GM12878 (cell line): Measurements from ENCODE around the gene ZBTB7B. TPM values are rescaled to one million over a fixed set of nuclear protein-coding genes. Genes with fewer than 3 reads are reported as not detected.

Experiments
- ATAC-seq: fragments of 200-7000 bp; cut with Tn5 transposase; 3 replicates; pipeline ENCODE4 v1.9.1; 2020; ENCODE audit warnings: mild to moderate bottlenecking, moderate library complexity
- BruUV-seq: library from RNA; stranded (reverse); fragments of 400-500 nt; replicated peaks from 2 replicates; lab custom pipeline; 2021; lab: Mats Ljungman, UMichigan
- CTCF ChIA-PET: fragments of 300-600 bp; sonication (Branson Sonifier 250); formaldehyde crosslinking; extraction: SDS; loops from one replicate; lab custom pipeline; 2021; ENCODE audit warnings: inconsistent platforms; lab: Yijun Ruan, JAX
- POLR2A ChIA-PET: fragments of 350-600 bp; formaldehyde crosslinking; extraction: SDS; loops from one replicate; lab custom pipeline; 2021; ENCODE audit warnings: inconsistent platforms; lab: Charles Lee
- RAD21 ChIA-PET: fragments of 300-600 bp; sonication (Branson Sonifier 250); formaldehyde crosslinking; loops from one replicate; lab custom pipeline; 2023; ENCODE audit warnings: antibody characterized with exemption; ENCODE audit not compliant: unreplicated experiment; lab: Charles Lee
- SMC1A ChIA-PET: fragments of 300-600 bp; sonication (Branson Sonifier 250); formaldehyde crosslinking; loops from one replicate; lab custom pipeline; 2023; ENCODE audit not compliant: unreplicated experiment, uncharacterized antibody; lab: Charles Lee
- DNase-seq: peaks from one replicate; pipeline ENCODE4 v3.0.0-alpha.2; 2011; ENCODE audit warnings: low read depth, low spot score
- FAIRE-seq: peaks from 3 replicates; lab custom pipeline; 2011; peaks lifted over from hg19 to GRCh38; lab: Jason Lieb, UNC
- H2AFZ ChIP-seq: 2 replicates; pipeline ENCODE4 v1.6.0; 2011; ENCODE audit warnings: low read depth, low read length, control low read depth; ENCODE audit not compliant: control insufficient read depth
- H3K27ac ChIP-seq: 2 replicates; pipeline ENCODE4 v1.5.1; 2011; ENCODE audit warnings: control low read depth; ENCODE audit not compliant: control insufficient read depth, insufficient read depth
- H3K27me3 ChIP-seq, 2 experiments: replicated peaks in 1 of 2; 2 replicates each; pipeline versions ENCODE4 v1.6.0 to v1.6.1; 2011; ENCODE audit warnings: low read length in 1 of 2; ENCODE audit not compliant: control insufficient read depth in 2 of 2, insufficient read depth in 2 of 2
- H3K36me3 ChIP-seq, 2 experiments: 2 replicates each; pipeline ENCODE4 v1.5.1; 2011; ENCODE audit warnings: low read length in 1 of 2; ENCODE audit not compliant: control insufficient read depth in 2 of 2, insufficient read depth in 2 of 2
- H3K4me1 ChIP-seq: 2 replicates; pipeline ENCODE4 v1.6.1; 2011; ENCODE audit warnings: mild to moderate bottlenecking, low read length, moderate library complexity, mixed read lengths; ENCODE audit not compliant: control insufficient read depth, insufficient read depth
- H3K4me2 ChIP-seq: 2 replicates; pipeline ENCODE4 v1.6.0; 2011; ENCODE audit warnings: control low read depth; ENCODE audit not compliant: control insufficient read depth, insufficient read depth
- H3K4me3 ChIP-seq: fragments of 200-600 bp; sonication (generic); 2 replicates; pipeline ENCODE4 v1.5.1; 2016
- H3K79me2 ChIP-seq: 2 replicates; pipeline ENCODE4 v1.6.0; 2011; ENCODE audit warnings: low read length; ENCODE audit not compliant: control insufficient read depth, insufficient read depth
- H3K9ac ChIP-seq: 2 replicates; pipeline ENCODE4 v1.8.0; 2011; ENCODE audit warnings: low read length, control low read depth, mixed read lengths; ENCODE audit not compliant: control insufficient read depth, insufficient read depth
- H3K9me3 ChIP-seq: replicated peaks from 3 replicates; pipeline ENCODE4 v1.5.1; 2011; ENCODE audit warnings: mild to moderate bottlenecking, low read length; ENCODE audit not compliant: control insufficient read depth, insufficient read depth
- H4K20me1 ChIP-seq: 2 replicates; pipeline ENCODE4 v1.6.0; 2011; ENCODE audit not compliant: control insufficient read depth, insufficient read depth
- BHLHE40 ChIP-seq, 2 experiments: fragments of 450-650 bp in 1 of 2; IDR thresholded peaks; 2 replicates each; pipeline ENCODE4 v1.6.1; 2011 to 2017; ENCODE audit warnings: low read depth in 2 of 2, borderline replicate concordance in 1 of 2, improper control_type of control experiment in 1 of 2, low read length in 1 of 2, mild to moderate bottlenecking in 1 of 2
- EED ChIP-seq: sonication (generic); IDR thresholded peaks from 2 replicates; pipeline ENCODE4 v1.6.1; 2016; ENCODE audit warnings: antibody characterized with exemption, low read depth
- IRF4 ChIP-seq: IDR thresholded peaks from 2 replicates; pipeline ENCODE4 v1.6.1; 2011; ENCODE audit warnings: low read depth, low read length
- JUNB ChIP-seq: IDR thresholded peaks from 2 replicates; pipeline ENCODE4 v1.6.1; 2016; ENCODE audit warnings: antibody characterized with exemption, mild to moderate bottlenecking
- KAT2A ChIP-seq: conservative IDR thresholded peaks from 2 replicates; pipeline ENCODE4 v1.6.1; 2011; ENCODE audit warnings: low read depth, low read length; ENCODE audit not compliant: control insufficient read depth
- MYC ChIP-seq: IDR thresholded peaks from 2 replicates; pipeline ENCODE4 v1.6.1; 2011; ENCODE audit warnings: mild to moderate bottlenecking, low read length, moderate library complexity, inconsistent platforms; ENCODE audit not compliant: insufficient read depth, insufficient replicate concordance, insufficient read length, severe bottlenecking
- ZNF622 ChIP-seq: fragments of 450-650 bp; IDR thresholded peaks from 2 replicates; pipeline ENCODE4 v1.6.1; 2017; ENCODE audit warnings: mild to moderate bottlenecking, inconsistent platforms
- WGBS: methylation state at CpG from one replicate; pipeline ENCODE4 v1.1.6; 2016; ENCODE audit warnings: low lambda C conversion rate; ENCODE audit not compliant: insufficient replicate concordance, insufficient coverage; ENCODE audit errors: missing lambda C conversion rate; 5-methylcytosine and 5-hydroxymethylcytosine counted together
- in situ Hi-C: fragments of 300-500 bp; cut with MboI; formaldehyde crosslinking; loops from 9 replicates; pipeline ENCODE4 v1.14.3; 2018; ENCODE audit warnings: mixed read lengths
- intact Hi-C: fragments of 100-400 bp; cut with micrococcal nuclease; formaldehyde crosslinking; loops from one replicate; pipeline ENCODE4 v1.14.2; 2022; ENCODE audit not compliant: unreplicated experiment
- polyA plus RNA-seq, 11 experiments: library from polyadenylated mRNA; depleted of rRNA in 4 of 11; unstranded in 6 of 11; stranded (reverse) in 5 of 11; fragments of >200 nt; fragmentation: Nextera tagmentation in 4 of 11; fragmentation: Illumina TruSeq in 1 of 11; extraction: Ambion mirVana in 4 of 11; extraction: Trizol in 1 of 11; gene quantifications; 1 replicate in 1 of 11; 2 replicates in 10 of 11; pipeline versions ENCODE4 v1.2.1 to v1.2.3, GENCODE V29; 2011 to 2016; ENCODE audit warnings: inconsistent platforms in 2 of 11, missing spikeins in 2 of 11, low read depth in 1 of 11
- total RNA-seq, 4 experiments: library from RNA; depleted of rRNA in 3 of 4; stranded (reverse); fragments of >200 nt in 3 of 4; fragmentation: Illumina TruSeq in 1 of 4; extraction: Trizol in 1 of 4; gene quantifications; 2 replicates each; pipeline versions ENCODE4 v1.2.1 to v1.2.3, GENCODE V29; 2013 to 2021
- TF ChIP-seq, protein P1 (sequence below): IDR thresholded peaks from 2 replicates; pipeline ENCODE4 v1.6.1; 2011; ENCODE audit warnings: mild to moderate bottlenecking, low read depth, low read length, moderate library complexity; ENCODE audit not compliant: insufficient replicate concordance

Gene ZBTB7B
- total and polyA plus RNA-seq, 10 of the 15 experiments (the other 5 are each of a cell fraction or from before 2014, with no cell fraction given): 0.11 to 44.9 (median 11.3) TPM

DNA sequence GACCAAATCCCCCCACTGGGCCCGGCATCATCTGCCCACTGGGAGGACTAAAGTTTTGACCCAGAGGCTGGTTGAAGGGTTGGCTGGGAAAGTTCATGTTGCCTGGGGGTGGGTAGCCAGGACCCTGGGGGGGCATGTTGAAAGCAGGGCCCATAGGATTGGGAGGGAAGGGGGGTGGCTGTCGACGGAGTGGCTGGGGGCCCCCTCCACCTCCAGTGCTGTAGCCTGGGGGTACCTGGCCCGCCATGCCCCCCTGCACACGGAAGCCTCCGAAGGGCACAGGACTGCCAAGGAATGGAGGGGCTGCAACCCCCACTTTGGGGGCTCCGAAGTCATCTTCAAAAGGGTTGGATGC, 43.2 kb upstream of the ZBTB7B start:
- 88% methylated on average over 7 of the region's 7 CpGs for WGBS
- no peak overlapping the region; the same call in 1 of the 2 replicates for H3K4me2 ChIP-seq
- TF ChIP-seq IRF4: no peak
- TF ChIP-seq JUNB: no peak
- no peak for TF ChIP-seq BHLHE40 (IDR thresholded peaks at IDR 0.05; ENCODE audit: borderline replicate concordance in 1 of 2, low read depth in 2 of 2, low read length in 1 of 2)
- TF ChIP-seq EED: no peak
- no peak for TF ChIP-seq KAT2A
- no peak for TF ChIP-seq ZNF622
- TF ChIP-seq, protein P1, sequence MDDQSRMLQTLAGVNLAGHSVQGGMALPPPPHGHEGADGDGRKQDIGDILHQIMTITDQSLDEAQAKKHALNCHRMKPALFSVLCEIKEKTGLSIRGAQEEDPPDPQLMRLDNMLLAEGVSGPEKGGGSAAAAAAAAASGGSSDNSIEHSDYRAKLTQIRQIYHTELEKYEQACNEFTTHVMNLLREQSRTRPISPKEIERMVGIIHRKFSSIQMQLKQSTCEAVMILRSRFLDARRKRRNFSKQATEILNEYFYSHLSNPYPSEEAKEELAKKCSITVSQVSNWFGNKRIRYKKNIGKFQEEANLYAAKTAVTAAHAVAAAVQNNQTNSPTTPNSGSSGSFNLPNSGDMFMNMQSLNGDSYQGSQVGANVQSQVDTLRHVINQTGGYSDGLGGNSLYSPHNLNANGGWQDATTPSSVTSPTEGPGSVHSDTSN: no peak
- TF ChIP-seq MYC: no peak
- no TSS peak for BruUV-seq
- ChIA-PET SMC1A (no interaction called here), RAD21 (interaction anchor here (0.6 kb wide), 1 partner anchor 151 kb away, joined by 3 read pairs; no protein-coding TSS in a partner anchor), POLR2A (interaction anchor here (1.2 to 12.3 kb wide), 2 partner anchors 14 to 23 kb away, joined by 4 to 140 read pairs; partner anchors contain the start of genes CKS1B, PMVK and SHC1), CTCF (interaction anchor here (0.9 to 1.1 kb wide), 2 partner anchors 7 to 126 kb away, joined by 3 to 6 read pairs; no protein-coding TSS in a partner anchor)
- H3K79me2 ChIP-seq: peaks cover 34% of the 10 kb centered on the region
- H3K9ac ChIP-seq: no peak overlapping the region
- no peak overlapping the region for H3K4me3 ChIP-seq
- in situ Hi-C loops: no loop called here
- H3K36me3 ChIP-seq: peaks cover 5 to 6% of the 10 kb centered on the region in 2 experiments; a peak in 3 of 4 replicates
- peaks cover 20% of the 10 kb centered on the region for H3K4me1 ChIP-seq
- no peak for FAIRE-seq
- no peaks in the 10 kb centered on the region for H3K9me3 ChIP-seq
- H3K27ac ChIP-seq: no peak overlapping the region
- H4K20me1 ChIP-seq: no peaks in the 10 kb centered on the region
- intact Hi-C loops: no loop called here
- DNase-seq: no peak
- H2AFZ ChIP-seq: no peak overlapping the region
- H3K27me3 ChIP-seq: no peaks in the 10 kb centered on the region
- no peak for ATAC-seq
